GM21447 (cell line): Measurements from ENCODE around the gene PRKCA.
"Not testable (repeated sequence)": the region's sequence is repeated elsewhere in the genome, so short reads cannot be mapped to it uniquely, and the experiment has no call there.

Source experiments
- ATAC-seq: cut with Tn5 transposase; IDR thresholded peaks from one replicate; pipeline ENCODE4 v1.9.1; 2021; ENCODE audit not compliant: unreplicated experiment

Gene PRKCA

GRCh38 chr17:66350576-66350975 is 48.2 kb downstream of the PRKCA start:
- not testable (repeated sequence) for ATAC-seq

GRCh38 chr17:66351033-66351432 is 48.6 kb downstream of the PRKCA start:
- ATAC-seq: no peak

GRCh38 chr17:66351701-66352100 is 49.3 kb downstream of the PRKCA start:
- ATAC-seq: no peak

- no peak for ATAC-seq
Observed at GRCh38 chr17:66353937-66354401, 51.6 kb downstream of the PRKCA start.

GRCh38 chr17:66354472-66354871 is 52.1 kb downstream of the PRKCA start:
- ATAC-seq: no peak

- ATAC-seq: no peak
Observed at GRCh38 chr17:66354981-66355380, 52.6 kb downstream of the PRKCA start.

- no peak for ATAC-seq
Observed at GRCh38 chr17:66355510-66355909, 53.1 kb downstream of the PRKCA start.

- ATAC-seq: no peak
Observed at GRCh38 chr17:66357037-66357436, 54.6 kb downstream of the PRKCA start.

- no peak for ATAC-seq
Observed at GRCh38 chr17:66359351-66359750, 56.9 kb downstream of the PRKCA start.

GRCh38 chr17:66360961-66361565 is 58.6 kb downstream of the PRKCA start:
- not testable (repeated sequence) for ATAC-seq

- ATAC-seq: no peak
Observed at GRCh38 chr17:66364508-66364907, 62.1 kb downstream of the PRKCA start.

GRCh38 chr17:66364990-66365490 is 62.6 kb downstream of the PRKCA start:
- ATAC-seq: no peak

GRCh38 chr17:66365903-66366302 is 63.5 kb downstream of the PRKCA start:
- ATAC-seq: no peak

GRCh38 chr17:66367107-66367506 is 64.7 kb downstream of the PRKCA start:
- ATAC-seq: no peak

GRCh38 chr17:66369830-66370229 is 67.4 kb downstream of the PRKCA start:
- ATAC-seq: no peak

GRCh38 chr17:66371561-66371960 is 69.1 kb downstream of the PRKCA start:
- ATAC-seq: no peak

- ATAC-seq: no peak
Observed at GRCh38 chr17:66372182-66372581, 69.8 kb downstream of the PRKCA start.

GRCh38 chr17:66373079-66373478 is 70.7 kb downstream of the PRKCA start:
- ATAC-seq: no peak

GRCh38 chr17:66373944-66374817 is 71.8 kb downstream of the PRKCA start:
- no peak for ATAC-seq

GRCh38 chr17:66375121-66375520 is 72.7 kb downstream of the PRKCA start:
- no peak for ATAC-seq

- ATAC-seq: no peak
Observed at GRCh38 chr17:66378296-66378695, 75.9 kb downstream of the PRKCA start.

GRCh38 chr17:66379544-66379943 is 77.1 kb downstream of the PRKCA start:
- no peak for ATAC-seq
